GM20000 (cell line): ENCODE results near the gene TADA2A.

Experiments used
- DNase-seq: peaks from one replicate; pipeline ENCODE4 v3.0.0; 2012; ENCODE audit warnings: low spot score
- TF ChIP-seq, protein P1 (sequence below): IDR thresholded peaks from 2 replicates; pipeline ENCODE4 v1.5.1; 2012; ENCODE audit warnings: mild to moderate bottlenecking, control low read depth; ENCODE audit errors: extremely low read depth, missing control alignments

The TADA2A gene

DNA sequence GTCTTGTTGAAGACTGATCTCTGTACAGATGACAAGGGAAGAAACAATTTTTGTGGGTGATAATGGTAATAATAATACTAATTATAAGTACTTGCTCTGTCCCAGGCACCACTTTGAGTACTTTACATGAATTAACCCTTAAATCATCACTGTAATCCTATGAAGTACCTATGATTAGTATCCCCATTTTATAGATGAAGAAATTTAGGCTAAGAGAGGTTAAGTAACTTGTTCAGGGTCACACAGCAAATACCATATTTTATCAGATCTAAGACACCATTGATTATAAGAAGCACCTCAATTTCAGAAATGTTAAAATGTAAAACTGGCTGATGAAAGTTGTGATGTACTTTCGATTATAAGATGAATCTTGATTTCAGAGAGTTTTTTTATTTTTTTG, 18.6 kb downstream of the TADA2A start:
- no peak for DNase-seq
- TF ChIP-seq, protein P1, sequence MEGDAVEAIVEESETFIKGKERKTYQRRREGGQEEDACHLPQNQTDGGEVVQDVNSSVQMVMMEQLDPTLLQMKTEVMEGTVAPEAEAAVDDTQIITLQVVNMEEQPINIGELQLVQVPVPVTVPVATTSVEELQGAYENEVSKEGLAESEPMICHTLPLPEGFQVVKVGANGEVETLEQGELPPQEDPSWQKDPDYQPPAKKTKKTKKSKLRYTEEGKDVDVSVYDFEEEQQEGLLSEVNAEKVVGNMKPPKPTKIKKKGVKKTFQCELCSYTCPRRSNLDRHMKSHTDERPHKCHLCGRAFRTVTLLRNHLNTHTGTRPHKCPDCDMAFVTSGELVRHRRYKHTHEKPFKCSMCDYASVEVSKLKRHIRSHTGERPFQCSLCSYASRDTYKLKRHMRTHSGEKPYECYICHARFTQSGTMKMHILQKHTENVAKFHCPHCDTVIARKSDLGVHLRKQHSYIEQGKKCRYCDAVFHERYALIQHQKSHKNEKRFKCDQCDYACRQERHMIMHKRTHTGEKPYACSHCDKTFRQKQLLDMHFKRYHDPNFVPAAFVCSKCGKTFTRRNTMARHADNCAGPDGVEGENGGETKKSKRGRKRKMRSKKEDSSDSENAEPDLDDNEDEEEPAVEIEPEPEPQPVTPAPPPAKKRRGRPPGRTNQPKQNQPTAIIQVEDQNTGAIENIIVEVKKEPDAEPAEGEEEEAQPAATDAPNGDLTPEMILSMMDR, result no peak

DNA sequence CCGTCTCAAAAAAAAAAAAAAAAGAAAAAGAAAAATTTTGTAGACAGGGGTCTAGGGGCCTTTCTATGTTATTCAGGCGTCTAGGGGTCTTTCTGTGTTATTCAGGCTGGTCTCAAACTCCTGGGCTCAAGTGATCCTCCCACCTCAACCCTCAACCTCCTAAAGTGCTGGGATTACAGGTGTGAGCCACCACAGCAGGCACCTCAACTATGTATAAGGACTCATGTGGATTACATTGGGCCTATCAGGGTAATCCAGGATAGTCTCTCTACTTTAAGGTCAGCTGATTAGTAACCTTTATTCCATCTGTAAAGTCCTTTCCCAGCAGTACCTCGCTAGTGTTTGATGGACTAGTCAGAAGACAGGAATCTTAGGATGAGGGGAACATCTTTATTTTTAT, 22.4 kb downstream of the TADA2A start:
- TF ChIP-seq, protein P1, result no peak
- no peak for DNase-seq

DNA sequence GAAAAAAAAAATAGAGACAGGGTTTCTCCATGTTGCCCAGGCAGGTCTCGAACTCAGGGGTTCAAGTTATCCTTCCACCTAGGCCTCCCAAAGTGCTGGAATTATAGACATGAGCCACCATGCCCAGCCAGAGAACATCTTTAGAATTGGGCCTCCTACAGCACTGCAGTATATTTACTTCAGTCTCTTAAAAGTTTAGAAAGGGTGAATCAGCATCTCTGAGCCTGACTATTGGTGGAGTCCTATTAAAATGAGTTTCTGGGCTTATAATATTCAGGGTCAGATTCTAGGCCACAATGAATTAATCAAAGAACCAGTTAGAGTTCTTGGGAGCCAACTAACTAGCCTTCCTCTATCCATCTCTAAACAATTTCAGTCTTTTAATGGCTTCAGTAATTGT, 22.8 kb downstream of the TADA2A start:
- DNase-seq, result no peak
- TF ChIP-seq, protein P1, result no peak

DNA sequence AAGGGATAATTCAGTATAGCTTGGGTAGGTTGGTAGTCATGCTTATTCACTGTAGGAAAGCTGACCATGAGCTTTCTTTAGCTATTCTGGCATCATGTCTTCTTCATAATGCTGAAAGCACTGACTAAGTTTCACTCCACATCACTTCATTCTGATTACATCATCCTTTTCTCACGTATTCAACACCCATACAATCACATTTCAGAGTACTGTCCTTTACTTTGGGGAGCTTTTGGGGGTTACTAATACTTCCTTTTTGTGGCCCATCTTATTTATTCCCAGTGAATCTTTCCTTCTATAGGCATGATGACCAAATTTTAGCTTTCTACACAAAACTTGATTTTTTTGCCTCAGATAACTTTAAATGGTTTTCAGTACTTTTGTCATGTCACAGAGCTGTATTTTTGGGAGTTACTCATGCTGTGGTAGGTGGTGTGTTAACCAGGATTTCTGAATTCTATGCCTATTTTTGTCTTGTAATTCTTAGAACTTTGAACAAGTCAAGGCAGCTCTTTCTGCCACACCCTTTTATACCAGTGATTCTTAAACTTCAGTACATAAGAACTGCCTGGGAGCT, 23.5 kb downstream of the TADA2A start:
- peak; percentile 44 for DNase-seq
- TF ChIP-seq, protein P1, result no peak

DNA sequence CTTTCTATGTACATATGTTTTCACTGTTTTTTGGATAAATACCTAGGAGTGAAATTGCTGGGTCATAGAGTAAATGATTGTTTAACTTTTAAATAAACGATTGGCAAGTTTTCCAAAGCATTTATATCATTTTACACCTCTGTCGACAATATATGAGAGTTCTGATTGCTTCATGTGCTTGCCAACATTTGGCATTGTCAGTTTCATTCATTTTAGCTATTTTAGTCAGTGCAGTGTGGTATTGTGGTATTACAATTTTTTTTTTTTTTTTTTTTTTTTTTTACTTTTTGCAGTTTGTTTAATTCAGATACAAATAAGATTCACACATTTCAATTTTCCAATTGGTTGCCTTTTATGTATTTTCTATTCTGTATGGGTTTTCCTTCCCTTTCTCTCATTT, 26.0 kb downstream of the TADA2A start:
- no peak for DNase-seq
- TF ChIP-seq, protein P1, result no peak

DNA sequence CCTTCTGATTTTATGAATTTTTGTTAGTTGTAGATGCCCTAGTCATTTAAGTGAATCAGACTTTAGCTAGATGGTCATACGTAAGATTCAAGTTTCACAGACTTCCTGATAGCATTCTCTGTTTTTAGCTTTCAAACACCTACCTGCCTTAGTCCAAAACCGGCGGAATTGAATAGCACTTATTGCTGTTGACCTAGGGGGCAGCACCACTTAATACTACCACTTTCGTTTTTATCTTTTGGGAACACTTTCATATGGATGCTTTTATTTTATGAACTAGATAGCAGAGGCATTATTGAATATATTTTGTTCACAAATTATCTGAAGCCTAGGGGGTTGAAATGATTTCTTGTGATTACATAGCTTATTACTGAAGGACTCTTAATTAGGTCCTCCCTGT, 31.5 kb downstream of the TADA2A start:
- TF ChIP-seq, protein P1, result no peak
- no peak for DNase-seq

DNA sequence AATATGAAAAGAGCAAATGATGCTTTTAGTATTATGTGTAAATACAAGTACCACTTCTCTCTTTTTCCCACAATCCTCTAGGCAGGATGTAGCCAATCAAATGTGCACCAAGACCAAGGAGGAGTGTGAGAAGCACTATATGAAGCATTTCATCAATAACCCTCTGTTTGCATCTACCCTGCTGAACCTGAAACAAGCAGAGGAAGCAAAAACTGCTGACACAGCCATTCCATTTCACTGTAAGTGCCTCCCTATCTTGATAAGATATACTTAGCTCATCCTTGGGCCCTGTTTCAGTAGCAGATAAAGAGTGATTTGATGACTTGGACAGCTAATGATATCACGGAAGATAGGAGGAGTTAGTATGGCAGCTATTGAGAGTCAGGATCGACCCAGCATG, 33.7 kb downstream of the TADA2A start:
- TF ChIP-seq, protein P1, result no peak
- no peak for DNase-seq

DNA sequence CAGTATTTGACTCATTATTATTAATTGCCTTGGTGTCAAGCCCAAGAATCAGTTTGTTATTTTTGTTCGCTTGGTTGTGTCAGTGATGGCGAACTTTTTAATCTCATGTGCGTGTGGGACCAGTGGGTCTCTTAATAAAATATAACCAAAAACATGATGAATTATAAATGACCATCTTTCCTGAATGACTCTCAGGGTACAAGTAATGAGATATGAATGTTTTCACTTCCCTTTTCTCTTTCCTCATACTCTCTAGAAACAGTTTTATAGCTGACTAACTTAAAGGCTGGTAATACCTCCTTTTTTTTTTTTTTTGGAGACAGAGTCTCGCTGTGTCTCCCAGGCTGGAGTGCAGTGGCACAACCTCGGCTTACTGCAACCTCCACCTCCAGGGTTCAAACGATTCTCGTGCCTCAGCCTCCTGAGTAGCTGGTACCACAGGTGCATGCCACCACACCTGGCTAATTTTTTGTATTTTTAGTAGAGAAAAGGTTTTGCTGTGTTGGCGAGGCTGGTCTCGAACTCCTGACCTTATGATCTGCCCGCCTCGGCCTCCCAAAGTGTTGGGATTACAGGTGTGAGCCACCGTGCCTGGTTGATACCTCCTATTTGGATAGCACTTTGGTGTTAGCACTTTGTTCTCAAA, 34.8 kb downstream of the TADA2A start:
- peak; percentile 58 for DNase-seq
